ENCODE measurements around the gene LCN12.
A peak's percentile ranks its signal among the peaks of the same experiment; 100 is the strongest.

Gene LCN12

GRCh38 chr9:136958898-136959850, 7.1 kb downstream of the LCN12 start:
- DNase-seq (ENCODE audit: low spot score), result no peak

GRCh38 chr9:136960212-136960937, 8.3 kb downstream of the LCN12 start:
- DNase-seq (ENCODE audit: low spot score), result no peak

- DNase-seq (ENCODE audit: low spot score), result no peak
Observed at GRCh38 chr9:136960938-136961275, 8.8 kb downstream of the LCN12 start.

- DNase-seq (ENCODE audit: low spot score), result no peak
Observed at GRCh38 chr9:136961279-136962065, 9.4 kb downstream of the LCN12 start.

- DNase-seq (ENCODE audit: low spot score), result no peak
Observed at GRCh38 chr9:136962163-136962562, 10.1 kb downstream of the LCN12 start.

GRCh38 chr9:136962701-136963248, 10.7 kb downstream of the LCN12 start:
- DNase-seq (ENCODE audit: low spot score), result no peak

- DNase-seq (ENCODE audit: low spot score), result no peak
Observed at GRCh38 chr9:136963341-136963740, 11.3 kb downstream of the LCN12 start.

GRCh38 chr9:136963751-136964150, 11.7 kb downstream of the LCN12 start:
- no peak for DNase-seq (ENCODE audit: low spot score)

DNA sequence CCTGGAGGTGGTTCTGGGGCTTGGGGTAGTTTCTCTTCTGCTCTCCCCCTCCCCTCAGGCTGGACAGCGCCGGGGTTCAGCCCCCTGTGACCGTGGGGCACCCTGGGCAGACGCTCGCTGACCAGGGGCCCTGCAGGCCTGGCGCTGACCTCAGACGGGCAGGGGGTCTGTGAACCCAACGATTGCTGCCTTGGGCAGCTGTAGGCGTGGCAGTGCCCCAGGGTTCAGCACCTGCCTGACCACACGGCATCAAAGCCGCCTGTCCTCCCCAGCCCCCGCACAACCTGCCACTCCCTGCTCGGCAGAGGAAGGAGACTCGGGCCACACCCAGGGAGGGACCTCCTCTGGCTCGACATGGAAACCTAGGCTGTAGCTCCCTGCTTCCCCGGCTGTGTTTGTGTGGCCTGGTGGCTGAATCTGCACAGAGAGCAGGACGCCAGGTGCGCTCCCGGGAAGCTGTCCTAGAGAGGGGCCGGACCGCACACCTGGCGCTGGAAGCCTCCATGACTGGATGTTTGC, 12.2 kb downstream of the LCN12 start:
- DNase-seq (ENCODE audit: low spot score), result peak; percentile 15

DNA sequence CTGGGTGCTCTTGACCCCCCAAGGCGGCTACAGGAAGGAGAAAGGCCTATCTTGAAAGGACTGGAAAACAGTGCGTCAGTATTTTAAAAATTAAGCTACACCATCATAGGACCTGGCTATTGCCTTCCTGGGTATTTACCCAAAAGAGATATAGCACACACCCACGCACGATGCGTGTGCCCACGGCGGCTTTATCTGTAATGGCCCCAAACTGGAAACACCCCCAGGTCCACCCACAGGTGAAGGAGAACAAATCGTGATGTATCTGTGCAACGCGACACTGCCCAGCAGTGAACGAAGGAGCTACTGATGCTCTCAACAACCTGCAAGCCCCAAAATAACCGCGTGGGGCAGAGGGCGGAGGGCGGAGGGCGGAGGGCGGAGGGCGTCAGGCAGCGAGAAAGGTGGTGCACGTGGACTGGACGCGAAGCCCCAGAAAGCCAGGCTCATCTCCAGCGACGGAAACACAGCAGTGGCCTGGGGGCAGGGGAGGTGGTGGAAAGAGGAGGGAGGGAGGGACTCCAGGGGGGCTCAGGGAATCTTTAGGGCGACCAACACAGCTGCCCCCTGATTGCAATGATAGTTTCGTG, 12.9 kb downstream of the LCN12 start:
- no peak for DNase-seq (ENCODE audit: low spot score)

- DNase-seq (ENCODE audit: low spot score), result no peak
Observed at GRCh38 chr9:136965771-136966484, 13.9 kb downstream of the LCN12 start.

GRCh38 chr9:136968333-136969127, 16.5 kb downstream of the LCN12 start:
- no peak for DNase-seq (ENCODE audit: low spot score)

DNA sequence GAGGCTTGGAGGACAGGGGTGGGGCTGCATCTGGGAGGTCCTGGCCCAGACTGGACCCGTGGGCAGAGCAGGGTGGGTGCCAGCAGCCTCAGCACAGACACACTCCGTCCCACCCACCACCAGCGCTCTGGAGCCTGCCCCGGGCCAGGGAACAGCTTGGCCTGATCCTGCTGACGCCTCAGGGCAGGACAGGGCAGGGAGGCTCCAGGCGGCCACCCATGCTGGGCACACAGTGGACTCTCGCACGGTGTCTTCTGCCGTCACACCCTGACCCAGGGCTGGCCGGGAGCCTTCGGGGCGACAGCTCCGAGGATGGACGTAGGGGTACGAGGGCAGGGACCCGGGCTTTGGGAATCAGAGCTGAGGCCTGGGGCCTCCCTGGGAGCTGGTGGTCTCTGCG, 17.1 kb downstream of the LCN12 start:
- DNase-seq (ENCODE audit: low spot score), result no peak

DNA sequence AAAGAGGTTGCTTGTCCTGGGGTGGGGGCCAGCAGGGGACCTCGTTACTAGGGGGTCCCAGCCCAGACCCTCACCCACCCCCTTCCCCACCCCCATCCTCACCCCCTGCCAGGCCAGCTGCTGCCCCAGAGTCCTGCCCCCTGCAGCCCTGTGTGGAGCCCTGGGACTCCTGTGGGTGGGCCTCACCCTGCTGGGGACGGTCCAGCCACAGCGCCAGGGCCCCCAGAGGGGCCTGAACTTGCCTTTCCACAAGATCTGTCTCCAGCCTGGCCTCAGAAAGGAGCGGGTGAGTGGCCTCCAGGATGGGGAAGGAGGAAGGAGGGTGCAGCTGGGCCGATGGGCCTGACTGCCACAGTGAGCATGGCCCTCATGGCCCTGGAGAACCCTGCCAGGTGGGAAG, 17.7 kb downstream of the LCN12 start:
- DNase-seq (ENCODE audit: low spot score), result no peak

DNA sequence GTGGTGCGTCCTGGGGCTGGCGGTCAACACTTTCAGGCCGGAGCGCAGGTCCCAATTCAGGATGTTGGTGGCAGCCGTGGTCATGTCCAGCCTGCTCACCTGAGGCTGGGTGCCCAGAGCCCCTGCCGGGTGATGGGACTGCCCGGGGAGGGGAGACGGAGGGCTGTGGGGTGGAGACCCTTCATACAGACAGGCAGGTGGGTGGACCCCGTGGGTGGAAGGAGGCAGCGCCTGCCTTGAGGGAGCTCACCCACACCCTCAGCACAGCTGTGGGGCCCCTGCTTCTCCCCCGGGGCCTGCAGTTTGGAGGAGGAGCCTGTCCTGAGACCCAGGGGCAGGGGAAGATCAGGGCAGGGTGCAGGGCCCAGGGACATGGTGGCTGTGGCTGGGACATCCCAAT, 18.3 kb downstream of the LCN12 start:
- DNase-seq (ENCODE audit: low spot score), result no peak

DNA sequence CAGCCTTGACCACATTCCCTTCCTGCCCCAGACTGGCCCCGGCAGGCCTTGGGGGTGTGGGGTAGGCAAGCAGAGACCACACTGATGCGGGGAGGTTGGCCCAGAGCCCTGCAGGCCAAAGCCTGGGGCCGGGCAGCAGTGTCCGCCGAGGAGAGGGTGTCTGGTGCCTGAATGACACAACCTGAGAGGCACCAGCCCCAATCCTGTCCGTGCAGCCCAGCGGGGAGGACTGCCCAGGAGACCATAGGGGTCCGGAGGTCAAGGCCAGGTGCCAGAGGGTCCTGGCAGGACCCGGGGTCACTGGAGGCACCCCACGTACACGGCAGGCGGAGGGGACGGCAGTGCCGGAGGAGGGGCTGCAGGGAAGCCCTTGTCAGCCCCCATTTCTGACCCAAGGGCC, 19.7 kb downstream of the LCN12 start:
- DNase-seq (ENCODE audit: low spot score), result no peak

DNA sequence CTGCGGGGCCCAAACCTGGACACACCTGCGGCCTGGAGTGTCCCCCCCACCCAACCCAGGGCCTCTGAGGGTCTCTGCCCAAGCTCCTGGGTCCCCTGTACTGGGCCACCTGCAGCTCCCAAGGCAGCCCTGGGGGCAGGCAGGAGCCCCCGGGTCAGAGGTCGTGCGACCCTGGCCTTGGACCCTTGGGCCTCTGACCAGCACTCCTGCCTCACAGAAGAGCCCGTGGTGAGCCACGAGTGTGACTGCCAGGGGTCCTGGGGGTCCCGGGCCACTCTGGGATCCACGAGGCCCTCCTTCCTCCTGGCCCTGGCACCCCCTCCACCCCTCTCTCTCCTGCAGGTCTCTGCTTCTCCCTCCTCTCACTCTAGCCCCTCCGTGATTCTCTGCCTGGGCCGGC, 20.3 kb downstream of the LCN12 start:
- DNase-seq (ENCODE audit: low spot score), result no peak

GRCh38 chr9:136972743-136973142, 20.7 kb downstream of the LCN12 start:
- DNase-seq (ENCODE audit: low spot score), result no peak

DNA sequence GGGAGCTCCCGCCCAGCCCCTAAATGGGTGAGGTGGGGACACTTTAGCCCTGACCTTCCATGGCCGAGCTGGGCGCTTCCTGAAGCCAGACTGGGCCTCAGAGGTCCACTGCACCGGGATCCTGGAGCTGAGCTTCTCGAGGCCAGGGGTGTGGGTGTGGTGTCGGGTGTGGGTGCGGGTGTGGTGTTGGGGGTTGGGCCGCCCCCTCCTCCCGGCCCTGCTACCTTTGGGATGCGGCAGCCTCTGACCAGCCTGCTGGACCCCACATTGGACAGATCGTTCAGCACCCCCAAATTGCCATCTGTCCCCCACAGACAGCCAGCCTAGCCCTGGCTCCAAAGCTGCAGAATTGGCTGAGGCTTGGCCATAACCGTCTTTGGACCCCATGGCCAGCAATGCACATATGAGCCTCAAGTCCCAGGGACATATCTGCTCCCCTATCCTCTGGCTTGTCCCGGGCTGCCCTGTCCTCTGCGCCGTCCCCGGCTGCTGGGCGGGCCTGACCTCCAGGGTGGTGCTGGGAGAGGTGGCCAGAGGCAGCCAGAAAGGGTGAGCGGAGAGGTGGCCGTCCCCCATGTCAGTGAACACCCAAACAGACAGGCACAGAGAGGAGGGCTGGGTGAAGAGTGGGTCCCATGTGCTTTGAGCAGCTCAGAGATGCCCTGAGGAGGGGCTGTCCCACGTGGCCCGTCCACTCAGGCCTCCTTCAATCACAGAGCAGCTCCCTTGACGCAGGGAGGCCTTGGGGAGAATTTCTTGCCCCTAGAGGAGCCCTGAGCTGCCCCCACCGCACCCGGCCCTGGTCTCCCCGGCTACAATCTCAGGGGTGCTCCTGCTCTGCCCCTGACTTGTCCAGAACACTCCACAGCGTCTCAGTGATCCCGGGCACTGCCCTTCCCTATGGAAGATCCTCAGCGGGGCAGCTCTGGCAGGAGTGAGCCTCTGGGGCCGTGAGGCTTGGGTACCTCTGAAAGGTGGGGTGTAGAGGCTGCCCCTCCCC, 21.8 kb downstream of the LCN12 start:
- DNase-seq (ENCODE audit: low spot score), result no peak

Data from hematopoietic multipotent progenitor cell treated with erythropoietin and hydrocortisone succinate and interleukin-3 and kit ligand, for 15 days (in vitro differentiated cells).